Left ventricle myocardium inferior (tissue), 1 donor: Measurements from ENCODE around the gene ZNF653. TPM values are rescaled to one million over a fixed set of nuclear protein-coding genes. Genes with fewer than 3 reads are reported as not detected.

Experiments used
- DNase-seq: peaks from one replicate; pipeline ENCODE4 v3.0.0-alpha.2; 2020
- H3K27ac ChIP-seq: fragments of 200-600 bp; replicated peaks from 2 replicates; pipeline ENCODE4 v1.8.0; 2021
- H3K27me3 ChIP-seq: fragments of 200-600 bp; 2 replicates; pipeline ENCODE4 v1.8.0; 2021; ENCODE audit warnings: low read depth
- H3K36me3 ChIP-seq: fragments of 200-600 bp; 2 replicates; pipeline ENCODE4 v1.8.0; 2021
- H3K4me1 ChIP-seq: fragments of 200-600 bp; 2 replicates; pipeline ENCODE4 v1.8.0; 2021
- H3K4me3 ChIP-seq: fragments of 200-600 bp; 2 replicates; pipeline ENCODE4 v1.8.0; 2021; ENCODE audit warnings: mild to moderate bottlenecking, moderate library complexity
- H3K9me3 ChIP-seq: fragments of 200-600 bp; replicated peaks from 2 replicates; pipeline ENCODE4 v1.8.0; 2021
- CTCF ChIP-seq: fragments of 200-600 bp; IDR thresholded peaks from 2 replicates; pipeline ENCODE4 v1.8.0; 2021; ENCODE audit warnings: antibody characterized with exemption, mild to moderate bottlenecking, borderline replicate concordance
- intact Hi-C: fragments of 100-400 bp; cut with micrococcal nuclease; formaldehyde crosslinking; loops from one replicate; pipeline ENCODE4 v1.11.0; 2022
- total RNA-seq: library from RNA; stranded (reverse); fragmentation: NEBNext Ultra II Directional; extraction: Animal tissue kit (Norgen Biotek cat#: 25700); gene quantifications from one replicate; pipeline ENCODE4 v1.2.1, GENCODE V29; 2021
- donor health status: DM: no; HTN: yes; CAD: no; lungs with severe emphysema.

ZNF653 gene
- total RNA-seq, 1 donor from 2014 or later: 4.2 TPM

GRCh38 chr19:11452620-11453310 is 52.9 kb downstream of the ZNF653 start:
- Histone ChIP-seq H3K4me3 (no peak overlapping the region), H3K9me3 (no peaks in the 10 kb centered on the region), H3K27ac (no peak overlapping the region), H3K27me3 (peaks cover 45% of the 10 kb centered on the region), H3K36me3 (peaks cover 29% of the 10 kb centered on the region), H3K4me1 (no peaks in the 10 kb centered on the region)
- DNase-seq: no peak
- intact Hi-C loops: no loop called here
- TF ChIP-seq CTCF: no peak

GRCh38 chr19:11451871-11452619 is 53.6 kb downstream of the ZNF653 start:
- Histone ChIP-seq H3K27me3 (peaks cover 38% of the 10 kb centered on the region), H3K27ac (peak overlapping the region; percentile 61), H3K4me1 (no peaks in the 10 kb centered on the region), H3K9me3 (no peaks in the 10 kb centered on the region), H3K36me3 (peaks cover 36% of the 10 kb centered on the region), H3K4me3 (peak overlapping the region; percentile 23)
- DNase-seq: no peak
- no peak for TF ChIP-seq CTCF
- intact Hi-C loops: no loop called here

- no peaks in the 10 kb centered on the region for H3K9me3 ChIP-seq
- intact Hi-C loops: no loop called here
- H3K4me3 ChIP-seq: peak overlapping the region; percentile 23
- TF ChIP-seq CTCF: no peak
- no peaks in the 10 kb centered on the region for H3K4me1 ChIP-seq
- no peak for DNase-seq
- peaks cover 31% of the 10 kb centered on the region for H3K27me3 ChIP-seq
- H3K27ac ChIP-seq: peak overlapping the region; percentile 61
- peaks cover 39% of the 10 kb centered on the region for H3K36me3 ChIP-seq
Observed at GRCh38 chr19:11451327-11451870, 54.2 kb downstream of the ZNF653 start.

GRCh38 chr19:11450570-11451326 is 54.9 kb downstream of the ZNF653 start:
- no peak for TF ChIP-seq CTCF
- intact Hi-C loops: no loop called here
- no peaks in the 10 kb centered on the region for H3K4me1 ChIP-seq
- no peaks in the 10 kb centered on the region for H3K9me3 ChIP-seq
- H3K36me3 ChIP-seq: peaks cover 45% of the 10 kb centered on the region
- no peak for DNase-seq
- H3K4me3 ChIP-seq: no peak overlapping the region
- peaks cover 27% of the 10 kb centered on the region for H3K27me3 ChIP-seq
- H3K27ac ChIP-seq: peak overlapping the region; percentile 23

GRCh38 chr19:11448923-11449554 is 56.6 kb downstream of the ZNF653 start:
- peaks cover 11% of the 10 kb centered on the region for H3K4me1 ChIP-seq
- TF ChIP-seq CTCF: no peak
- intact Hi-C loops: no loop called here
- peaks cover 25% of the 10 kb centered on the region for H3K27me3 ChIP-seq
- H3K9me3 ChIP-seq: no peaks in the 10 kb centered on the region
- peaks cover 62% of the 10 kb centered on the region for H3K36me3 ChIP-seq
- H3K4me3 ChIP-seq: no peak overlapping the region
- H3K27ac ChIP-seq: no peak overlapping the region
- DNase-seq: no peak
